Activated CD4-positive, alpha-beta T cell treated with anti-CD3 and anti-CD28 coated beads, Interleukin-2, Interleukin-4, amounts not matched to agents 100 ng/mL and 50 ng/mL, durations not matched to agents 16 hours and 8 hours (primary cell): ENCODE measurements around the gene EN2.
"Not testable (repeated sequence)": the region's sequence is repeated elsewhere in the genome, so short reads cannot be mapped to it uniquely, and the experiment has no call there.

Experiments used
- DNase-seq: peaks from one replicate; pipeline ENCODE4 v3.0.0-alpha.2; 2020; ENCODE audit warnings: low spot score

EN2 gene

GRCh38 chr7:155426543-155427410 lies 31.2 kb upstream of the EN2 start:
- DNase-seq, result no peak

GRCh38 chr7:155427411-155428038 lies 30.4 kb upstream of the EN2 start:
- DNase-seq, result no peak

- no peak for DNase-seq
Measured at GRCh38 chr7:155428171-155428834, 29.6 kb upstream of the EN2 start.

GRCh38 chr7:155429651-155430050 lies 28.3 kb upstream of the EN2 start:
- DNase-seq, result no peak

GRCh38 chr7:155430606-155431005 lies 27.3 kb upstream of the EN2 start:
- DNase-seq, result no peak

- no peak for DNase-seq
Measured at GRCh38 chr7:155431231-155431630, 26.7 kb upstream of the EN2 start.

- no peak for DNase-seq
Measured at GRCh38 chr7:155431711-155432110, 26.2 kb upstream of the EN2 start.

- no peak for DNase-seq
Measured at GRCh38 chr7:155435110-155435509, 22.8 kb upstream of the EN2 start.

GRCh38 chr7:155437836-155438235 lies 20.1 kb upstream of the EN2 start:
- no peak for DNase-seq

- no peak for DNase-seq
Measured at GRCh38 chr7:155438777-155439176, 19.2 kb upstream of the EN2 start.

- no peak for DNase-seq
Measured at GRCh38 chr7:155439311-155440017, 18.5 kb upstream of the EN2 start.

GRCh38 chr7:155440018-155440410 lies 17.9 kb upstream of the EN2 start:
- no peak for DNase-seq

GRCh38 chr7:155441856-155442255 lies 16.1 kb upstream of the EN2 start:
- no peak for DNase-seq

- no peak for DNase-seq
Measured at GRCh38 chr7:155444746-155445145, 13.2 kb upstream of the EN2 start.

- not testable (repeated sequence) for DNase-seq
Measured at GRCh38 chr7:155445606-155446005, 12.3 kb upstream of the EN2 start.

- no peak for DNase-seq
Measured at GRCh38 chr7:155447603-155448002, 10.3 kb upstream of the EN2 start.

GRCh38 chr7:155448632-155449007 lies 9.3 kb upstream of the EN2 start:
- DNase-seq, result no peak

- no peak for DNase-seq
Measured at GRCh38 chr7:155449008-155449868, 8.7 kb upstream of the EN2 start.

- no peak for DNase-seq
Measured at GRCh38 chr7:155449869-155450557, 7.9 kb upstream of the EN2 start.

GRCh38 chr7:155450558-155450969 lies 7.4 kb upstream of the EN2 start:
- no peak for DNase-seq
